Embryonic facial prominence (tissue), 1 donor: ENCODE data around the gene EPB41L4A.
"Not testable (repeated sequence)": the region's sequence is repeated elsewhere in the genome, so short reads cannot be mapped to it uniquely, and the experiment has no call there.

Experiments
- DNase-seq: peaks from one replicate; pipeline ENCODE4 v3.0.0-alpha.2; 2016; ENCODE audit errors: extremely low spot score

The EPB41L4A gene, protein sequence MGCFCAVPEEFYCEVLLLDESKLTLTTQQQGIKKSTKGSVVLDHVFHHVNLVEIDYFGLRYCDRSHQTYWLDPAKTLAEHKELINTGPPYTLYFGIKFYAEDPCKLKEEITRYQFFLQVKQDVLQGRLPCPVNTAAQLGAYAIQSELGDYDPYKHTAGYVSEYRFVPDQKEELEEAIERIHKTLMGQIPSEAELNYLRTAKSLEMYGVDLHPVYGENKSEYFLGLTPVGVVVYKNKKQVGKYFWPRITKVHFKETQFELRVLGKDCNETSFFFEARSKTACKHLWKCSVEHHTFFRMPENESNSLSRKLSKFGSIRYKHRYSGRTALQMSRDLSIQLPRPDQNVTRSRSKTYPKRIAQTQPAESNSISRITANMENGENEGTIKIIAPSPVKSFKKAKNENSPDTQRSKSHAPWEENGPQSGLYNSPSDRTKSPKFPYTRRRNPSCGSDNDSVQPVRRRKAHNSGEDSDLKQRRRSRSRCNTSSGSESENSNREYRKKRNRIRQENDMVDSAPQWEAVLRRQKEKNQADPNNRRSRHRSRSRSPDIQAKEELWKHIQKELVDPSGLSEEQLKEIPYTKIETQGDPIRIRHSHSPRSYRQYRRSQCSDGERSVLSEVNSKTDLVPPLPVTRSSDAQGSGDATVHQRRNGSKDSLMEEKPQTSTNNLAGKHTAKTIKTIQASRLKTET

DNA sequence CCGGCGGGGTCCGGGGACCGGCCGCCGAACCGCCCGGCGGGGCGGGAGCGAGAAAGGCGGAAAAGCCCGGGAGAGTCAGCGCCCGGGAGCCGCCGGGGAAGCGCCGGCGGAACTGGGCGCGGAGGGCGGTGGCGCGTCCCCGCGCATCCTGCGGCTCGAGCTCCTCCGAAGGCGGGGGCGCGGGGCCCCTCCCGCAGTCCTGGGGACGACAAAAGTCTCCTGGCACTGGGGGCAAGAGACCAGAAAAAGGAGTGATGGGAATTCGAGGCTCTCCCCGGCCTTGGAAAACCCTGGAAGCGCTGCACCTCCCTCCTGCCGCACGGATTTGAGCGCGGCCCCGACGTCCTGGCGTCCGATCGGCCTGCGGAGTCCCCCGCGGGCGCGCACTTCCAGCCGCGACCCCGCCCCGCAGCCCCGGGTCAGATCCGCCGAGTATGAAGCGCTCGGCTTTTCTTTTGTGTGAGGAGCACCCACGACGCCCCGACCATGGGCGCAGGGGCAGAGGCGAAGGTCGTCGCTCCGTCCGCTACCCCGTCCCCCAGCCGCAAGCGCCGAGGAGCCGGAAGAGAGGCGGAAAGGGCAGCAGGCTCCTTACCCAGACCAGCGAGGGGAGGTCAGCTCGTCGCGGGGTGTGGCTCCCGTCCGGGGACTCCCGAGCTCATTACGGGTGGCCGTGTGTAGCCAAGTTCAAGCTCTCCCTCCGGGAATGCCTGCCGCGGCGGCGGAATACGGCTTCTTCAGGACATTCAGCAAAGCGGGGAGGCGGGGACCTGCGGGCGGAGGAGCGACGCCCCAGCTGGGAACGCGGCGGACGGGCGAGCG lies at the start of gene EPB41L4A:
TSS of gene EPB41L4A (minus strand) at position 114 of the 822 bp plus-strand sequence. CDS start 238 bp downstream, outside the sequence.
- no peak for DNase-seq

DNA sequence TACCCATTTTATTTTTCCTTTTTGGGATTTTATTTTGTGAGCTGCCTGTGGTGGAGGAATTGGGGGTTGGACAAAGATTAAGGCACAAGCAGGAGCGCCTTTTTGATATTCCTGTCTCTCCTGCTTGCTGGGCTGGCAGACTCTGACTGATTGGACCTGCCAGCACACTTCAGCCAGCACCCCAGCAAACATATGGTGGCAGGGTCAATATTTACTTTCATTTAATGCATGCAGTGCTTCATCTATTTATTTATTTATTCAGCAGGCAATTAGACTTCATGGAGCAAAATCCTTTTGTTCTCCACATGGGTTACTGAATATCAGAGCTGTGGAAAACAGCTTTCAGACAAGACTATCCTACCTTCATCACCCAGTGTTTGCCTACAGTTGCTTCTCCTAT lies 48.4 kb upstream of the EPB41L4A start:
- DNase-seq, result no peak

DNA sequence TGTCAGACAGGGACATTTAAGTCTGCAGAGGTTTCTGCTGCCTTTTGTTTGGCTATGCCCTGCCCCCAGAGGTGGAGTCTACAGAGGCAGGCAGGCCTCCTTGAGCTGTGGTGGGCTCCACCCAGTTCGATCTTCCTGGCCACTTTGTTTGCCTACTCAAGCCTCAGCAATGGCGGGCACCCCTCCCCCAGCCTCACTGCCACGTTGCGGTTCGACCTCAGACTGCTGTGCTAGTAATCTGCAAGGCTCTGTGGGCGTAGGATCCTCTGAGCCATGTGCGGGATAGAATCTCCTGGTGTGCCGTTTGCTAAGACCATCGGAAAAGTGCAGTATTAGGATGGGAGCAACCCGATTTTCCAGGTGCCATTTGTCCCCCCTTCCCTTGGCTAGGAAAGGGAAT lies 47.2 kb upstream of the EPB41L4A start:
- DNase-seq, result not testable (repeated sequence)

DNA sequence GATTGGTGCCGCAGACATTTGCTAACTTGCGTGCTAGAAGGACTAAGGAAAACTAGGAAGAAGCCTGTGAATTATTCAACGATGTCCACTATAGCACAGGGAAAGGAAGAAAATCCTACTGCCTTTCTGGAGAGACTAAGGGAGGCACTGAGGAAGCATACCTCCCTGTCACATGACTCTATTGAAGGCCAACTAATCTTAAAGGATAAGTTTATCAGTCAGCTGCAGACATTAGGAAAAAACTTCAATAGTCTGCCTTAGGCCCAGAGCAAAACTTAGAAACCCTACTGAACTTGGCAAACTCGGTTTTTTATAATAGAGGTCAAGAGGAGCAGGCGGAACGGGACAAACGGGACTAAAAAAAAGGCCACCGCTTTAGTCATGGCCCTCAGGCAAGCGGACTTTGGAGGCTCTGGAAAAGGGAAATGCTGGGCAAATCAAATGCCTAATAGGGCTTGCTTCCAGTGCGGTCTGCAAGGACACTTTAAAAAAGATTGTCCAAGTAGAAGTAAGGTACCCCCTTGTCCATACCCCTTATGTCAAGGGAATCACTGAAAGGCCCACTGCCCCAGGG lies 28.2 kb upstream of the EPB41L4A start:
- DNase-seq, result not testable (repeated sequence)

DNA sequence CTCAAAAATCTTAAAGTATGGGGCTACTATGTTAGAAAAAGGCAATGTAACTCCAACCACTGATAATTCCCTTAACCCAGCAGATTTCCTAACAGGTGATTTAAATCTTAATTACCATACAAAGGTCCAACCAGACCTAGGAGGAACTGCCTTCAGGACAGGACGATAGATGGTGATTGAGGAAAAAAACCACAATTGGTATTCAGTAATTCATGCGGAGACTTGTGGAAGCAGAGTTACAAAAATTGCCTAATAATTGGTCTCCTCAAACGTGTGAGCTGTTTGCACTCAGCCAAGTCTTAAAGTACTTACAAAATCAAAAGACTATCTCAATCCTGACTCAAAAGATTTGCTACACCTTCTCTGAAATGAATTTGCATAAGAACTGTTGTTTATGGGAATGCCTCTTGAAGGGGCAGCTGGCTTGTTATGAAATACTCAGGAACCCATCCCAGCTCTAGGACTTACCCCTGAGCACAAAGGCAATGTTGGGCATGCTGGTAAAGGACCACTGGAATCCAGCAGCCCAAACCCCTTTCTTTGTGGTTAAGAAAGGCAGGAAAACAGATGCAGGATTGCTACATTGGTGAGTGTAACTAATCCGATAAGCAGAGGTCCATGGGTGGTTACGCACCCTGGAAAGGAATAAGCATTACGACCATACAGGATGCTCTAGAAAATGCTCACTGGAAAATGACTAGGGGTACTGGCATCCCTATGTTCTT lies 26.7 kb upstream of the EPB41L4A start:
- DNase-seq, result no peak

DNA sequence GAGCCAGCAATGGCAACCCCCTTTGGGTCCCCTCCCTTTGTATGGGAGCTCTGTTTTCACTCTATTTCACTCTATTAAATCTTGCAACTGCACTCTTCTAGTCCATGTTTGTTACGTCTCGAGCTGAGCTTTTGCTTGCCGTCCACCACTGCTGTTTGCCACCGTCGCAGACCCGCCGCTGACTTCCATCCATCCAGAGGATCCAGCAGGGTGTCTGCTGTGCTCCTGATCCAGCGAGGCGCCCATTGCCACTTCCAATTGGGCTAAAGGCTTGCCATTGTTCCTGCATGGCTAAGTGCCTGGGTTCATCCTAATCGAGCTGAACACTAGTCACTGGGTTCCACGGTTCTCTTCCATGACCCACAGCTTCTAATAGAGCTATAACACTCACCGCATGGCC lies 24.9 kb upstream of the EPB41L4A start:
- not testable (repeated sequence) for DNase-seq

DNA sequence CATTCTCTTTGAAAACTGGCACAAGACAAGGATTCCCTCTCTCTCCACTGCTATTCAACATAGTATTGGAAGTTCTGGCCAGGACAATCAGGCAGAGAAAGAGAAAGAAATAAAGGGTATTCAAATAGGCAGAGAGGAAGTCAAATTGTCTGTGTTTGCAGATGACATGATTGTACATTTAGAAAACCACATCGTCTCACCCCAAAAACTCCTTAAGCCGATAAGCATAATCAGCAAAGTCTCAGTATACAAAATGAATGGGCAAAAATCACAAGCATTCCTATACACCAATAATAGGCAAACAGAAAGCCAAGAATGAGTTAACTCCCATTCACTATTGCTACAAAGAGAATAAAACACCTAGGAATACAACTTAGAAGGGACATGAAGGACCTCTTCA lies 21.0 kb upstream of the EPB41L4A start:
- DNase-seq, result no peak

DNA sequence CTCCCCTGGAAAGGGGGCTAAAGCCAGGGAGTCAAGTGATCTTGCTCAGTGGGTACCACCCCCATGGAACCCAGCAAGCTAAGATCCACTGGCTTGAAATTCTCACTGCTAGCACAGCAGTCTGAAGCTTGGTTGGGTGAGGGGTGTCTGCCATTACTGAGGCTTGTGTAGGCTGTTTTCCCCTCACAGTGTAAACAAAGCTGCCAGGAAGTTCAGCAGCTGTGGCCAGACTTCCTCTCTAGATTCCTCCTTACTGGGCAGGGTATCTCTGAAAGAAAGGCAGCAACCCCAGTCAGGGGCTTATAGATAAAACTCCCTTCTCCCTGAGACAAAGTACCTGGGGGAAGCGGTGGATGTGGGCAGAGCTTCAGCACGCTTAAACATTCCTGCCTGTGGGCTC lies 17.1 kb upstream of the EPB41L4A start:
- DNase-seq, result no peak

DNA sequence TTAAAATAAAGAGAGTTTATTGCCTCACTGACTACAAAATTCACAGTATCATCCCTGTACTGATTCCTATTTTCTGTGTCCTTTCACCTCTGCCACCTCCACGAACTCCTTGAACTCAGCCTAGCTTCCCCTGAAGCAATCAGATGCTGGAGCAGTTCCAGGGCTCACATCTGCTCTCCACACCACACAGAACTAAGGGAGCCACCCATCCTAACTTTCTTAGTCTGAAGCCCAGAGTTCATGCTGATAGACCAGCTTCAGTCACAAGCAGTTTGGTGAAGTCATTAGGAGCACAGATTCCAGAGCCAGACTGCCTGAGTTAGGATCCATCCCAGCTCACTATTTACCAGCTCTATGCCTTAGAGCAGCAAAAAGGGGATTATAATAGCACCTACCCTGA lies 15.6 kb upstream of the EPB41L4A start:
- no peak for DNase-seq

DNA sequence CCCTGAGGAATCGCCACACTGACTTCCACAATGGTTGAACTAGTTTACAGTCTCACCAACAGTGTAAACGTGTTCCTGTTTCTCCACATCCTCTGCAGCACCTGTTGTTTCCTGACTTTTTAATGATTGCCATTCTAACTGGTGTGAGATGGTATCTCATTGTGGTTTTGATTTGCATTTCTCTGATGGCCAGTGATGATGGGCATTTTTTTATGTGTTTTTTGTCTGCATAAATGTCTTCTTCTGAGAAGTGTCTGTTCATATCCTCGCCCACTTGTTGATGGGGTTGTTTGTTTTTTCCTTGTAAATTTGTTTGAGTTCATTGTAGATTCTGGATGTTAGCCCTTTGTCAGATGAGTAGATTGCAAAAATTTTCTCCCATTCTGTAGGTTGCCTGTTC lies 7.1 kb upstream of the EPB41L4A start:
- not testable (repeated sequence) for DNase-seq

DNA sequence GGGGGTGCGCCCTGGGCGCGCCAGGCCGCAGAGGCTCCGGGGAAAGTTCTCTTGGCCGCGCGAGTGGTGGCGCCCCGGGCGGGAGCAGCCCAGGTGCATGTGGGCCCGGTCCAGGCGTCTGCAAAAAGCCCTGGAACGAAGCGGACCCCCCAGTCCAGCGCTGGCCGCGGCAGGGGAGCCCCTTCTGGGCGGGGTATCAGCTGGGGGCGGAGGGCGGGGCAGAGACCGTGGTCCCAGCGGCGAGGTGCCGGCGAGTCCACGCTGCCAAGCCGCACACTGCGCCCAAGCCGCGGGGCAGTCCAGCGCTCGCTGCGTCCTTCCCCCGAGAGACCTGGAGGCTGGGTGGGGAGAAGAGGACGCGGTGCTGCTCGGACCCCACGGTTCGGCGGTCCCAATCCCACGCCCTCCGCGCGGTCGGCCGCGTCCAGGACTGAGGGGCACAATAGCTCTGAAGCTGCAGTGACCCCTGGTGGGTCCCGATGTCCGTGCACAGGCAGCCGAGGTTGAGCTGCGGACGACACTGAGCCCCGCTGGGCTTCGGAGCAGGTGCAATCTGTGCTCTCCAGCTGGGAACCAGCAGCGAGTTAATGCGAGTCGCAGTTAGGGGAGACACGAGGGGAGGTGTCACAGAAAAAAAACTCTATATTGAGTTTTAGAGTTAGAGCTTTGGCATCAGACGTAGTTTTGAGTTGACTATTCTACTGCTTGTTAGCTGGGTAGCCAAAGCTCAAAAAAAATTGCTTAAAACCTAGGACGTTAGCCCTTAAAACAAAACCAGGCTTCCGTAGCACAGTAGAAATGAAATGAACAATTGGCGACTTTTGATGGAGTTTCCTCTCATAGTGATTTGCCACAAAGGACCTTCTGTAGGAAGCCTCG lies 1.1 kb upstream of the EPB41L4A start:
- DNase-seq, result peak; percentile 48

DNA sequence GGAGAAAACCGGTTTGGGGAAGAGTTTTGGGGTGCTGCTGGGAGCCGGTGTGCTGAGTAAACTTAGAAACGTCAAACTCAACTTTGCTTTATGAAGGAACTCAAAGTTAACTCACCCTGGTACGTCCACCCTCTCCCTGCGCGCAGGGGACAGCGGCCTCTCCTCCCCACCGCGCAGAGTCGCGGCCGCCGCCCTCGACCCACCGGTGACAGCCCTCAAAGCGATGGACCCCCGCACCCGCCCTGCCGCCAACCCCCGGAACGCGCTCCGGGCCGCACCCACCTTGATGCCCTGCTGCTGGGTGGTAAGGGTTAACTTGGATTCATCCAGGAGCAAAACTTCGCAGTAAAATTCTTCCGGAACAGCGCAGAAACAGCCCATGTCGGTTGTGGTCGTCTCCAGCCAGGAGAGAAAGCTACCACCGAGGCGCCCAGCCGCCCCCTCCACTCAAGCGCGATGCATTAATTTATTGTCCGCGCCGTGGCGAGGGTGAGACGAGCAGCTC lies 366 bp downstream of the EPB41L4A start:
- no peak for DNase-seq

DNA sequence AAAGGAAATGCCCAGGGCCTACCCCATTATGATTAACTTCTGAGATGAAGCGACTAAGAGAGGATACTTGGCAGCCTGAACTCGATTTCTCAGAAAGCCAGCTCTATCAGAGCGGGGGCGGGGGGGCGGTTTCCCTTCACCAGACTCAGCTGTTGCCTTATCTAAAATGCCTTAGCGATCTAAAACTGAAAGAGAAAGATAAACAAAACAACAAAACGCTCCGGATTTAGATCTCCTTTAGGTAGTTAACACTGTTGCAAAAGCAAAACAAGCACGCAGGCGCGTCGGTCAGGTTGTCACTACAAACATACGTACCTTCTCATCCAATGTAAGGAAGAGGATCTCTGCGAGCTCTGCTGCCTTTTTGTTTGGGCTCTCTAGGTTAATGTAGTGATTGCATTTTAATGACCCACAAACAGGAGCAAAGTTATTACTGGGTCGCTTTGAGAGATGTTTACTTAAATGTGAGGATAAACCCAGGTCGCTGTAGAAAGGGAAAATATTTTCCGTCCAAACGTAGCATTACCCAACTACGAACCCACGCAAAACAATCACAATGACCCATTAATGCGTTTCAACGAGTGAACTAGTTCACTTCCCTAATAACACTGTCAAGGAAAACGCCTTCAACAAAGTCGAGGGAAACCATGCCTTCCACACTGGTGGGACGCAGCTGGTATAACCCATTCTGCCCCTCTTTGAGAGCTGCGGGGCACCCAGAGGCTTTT lies 982 bp downstream of the EPB41L4A start:
- no peak for DNase-seq

DNA sequence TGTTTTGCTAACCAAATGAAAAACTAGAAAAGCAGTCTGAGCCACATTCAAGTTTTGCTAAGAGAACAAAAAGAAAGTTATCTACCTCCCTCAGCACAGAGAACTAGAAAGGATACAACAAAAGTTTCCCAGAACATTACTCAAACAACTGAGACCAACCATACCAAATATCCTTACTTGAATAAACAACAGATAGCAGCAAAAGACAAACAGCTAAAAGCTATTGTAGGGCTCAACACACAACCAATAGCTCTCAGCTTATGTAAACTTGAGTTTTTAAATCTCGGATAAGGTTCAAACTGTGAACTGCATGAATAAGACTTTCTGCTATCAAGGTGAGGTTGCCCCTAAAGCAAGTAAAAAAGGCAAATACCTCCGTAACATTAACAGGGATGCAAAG lies 3.5 kb downstream of the EPB41L4A start:
- no peak for DNase-seq

DNA sequence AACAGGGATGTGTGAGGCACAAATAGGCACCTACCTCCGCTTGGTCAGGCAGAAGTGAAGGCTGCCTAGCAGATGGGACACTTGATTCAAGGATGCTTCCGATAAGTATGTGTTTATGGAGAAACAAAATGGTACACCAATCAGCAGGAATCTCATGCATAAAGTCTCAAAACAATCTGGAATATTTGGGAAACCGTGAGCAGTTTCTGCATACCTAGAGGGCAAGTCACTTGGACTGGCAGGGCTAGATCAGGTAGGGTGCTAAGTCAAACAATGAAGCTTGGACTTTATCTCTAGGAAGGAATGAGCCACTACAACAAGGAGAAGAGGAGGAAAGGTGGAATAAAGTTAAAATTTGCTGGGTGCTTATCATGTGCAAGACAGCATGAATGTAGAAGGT lies 5.5 kb downstream of the EPB41L4A start:
- no peak for DNase-seq

DNA sequence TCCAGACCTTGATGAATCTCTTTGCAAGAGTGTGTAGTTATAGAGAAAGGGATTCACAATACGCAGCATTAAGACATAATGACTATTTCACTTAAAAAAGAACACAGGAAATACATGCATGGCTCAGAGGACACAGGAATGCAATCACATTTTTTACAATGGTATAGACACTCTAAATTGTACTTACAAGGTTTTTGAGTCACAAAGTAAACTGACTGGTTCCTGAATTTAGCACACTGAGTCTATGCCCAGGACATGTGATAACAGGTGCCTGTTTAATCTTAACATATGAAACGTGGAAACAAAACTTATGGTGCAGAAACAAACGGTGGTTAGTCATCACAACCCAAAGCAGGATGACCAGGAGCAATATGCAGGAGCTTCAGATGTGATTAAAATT lies 6.7 kb downstream of the EPB41L4A start:
- DNase-seq, result no peak

DNA sequence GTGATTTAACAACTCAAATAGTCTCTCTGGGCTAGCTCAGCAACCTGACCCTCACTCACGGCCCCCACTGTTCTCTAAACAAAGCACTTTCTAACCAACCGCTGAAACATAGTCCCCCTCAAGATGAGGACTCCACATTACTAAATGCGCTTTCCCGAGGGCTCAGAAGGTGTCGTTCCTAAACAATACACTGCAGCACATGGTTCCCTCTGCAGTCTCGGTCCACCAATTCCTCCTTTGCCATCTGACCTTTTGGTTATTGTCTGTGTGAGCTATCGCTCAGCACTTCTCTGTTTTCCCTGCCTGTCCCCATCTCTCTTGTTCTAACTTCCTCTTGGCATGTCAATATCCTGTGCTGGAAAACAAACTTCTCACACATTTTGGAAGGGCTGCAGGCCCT lies 7.2 kb downstream of the EPB41L4A start:
- no peak for DNase-seq

DNA sequence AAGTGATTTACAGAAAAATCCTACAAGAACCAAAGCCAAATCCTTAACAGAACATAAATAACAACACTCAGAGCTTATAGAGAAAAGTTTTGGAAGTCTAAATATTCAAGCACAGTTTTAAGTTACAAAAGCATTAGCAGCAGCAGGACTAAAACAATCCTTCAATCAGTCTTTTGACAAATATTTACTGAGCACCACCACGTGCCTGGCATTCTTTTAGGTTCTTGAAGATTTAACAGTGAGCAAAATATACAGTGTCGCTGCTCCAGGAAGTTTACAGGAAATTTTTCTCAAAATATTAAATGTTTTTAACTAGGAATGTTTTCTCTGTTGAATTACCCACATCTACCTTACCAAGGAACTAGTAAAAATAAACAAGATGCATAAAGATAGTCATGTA lies 11.4 kb downstream of the EPB41L4A start:
- no peak for DNase-seq

DNA sequence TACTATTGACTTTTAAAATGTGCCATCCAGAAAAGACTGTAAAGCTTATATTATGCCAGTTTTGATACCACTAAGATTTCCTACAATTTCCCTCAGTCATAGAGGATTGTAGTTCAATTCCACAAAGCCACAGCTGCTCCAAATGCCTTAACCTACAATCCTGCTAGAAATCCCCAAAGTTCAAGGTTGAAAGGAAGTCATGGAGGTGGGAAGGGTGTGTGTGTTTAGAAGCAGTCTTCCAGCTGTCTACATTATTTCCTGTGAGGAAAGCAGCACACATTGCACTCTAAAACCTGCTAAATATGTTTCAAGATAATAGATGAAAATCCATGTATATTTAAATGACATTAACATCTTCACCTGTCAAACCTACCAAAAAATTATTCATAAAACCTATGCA lies 11.8 kb downstream of the EPB41L4A start:
- DNase-seq, result no peak
